Non-pigmented ciliary epithelial cell (primary cell): ENCODE measurements around the gene AGRP.

Source experiments
- DNase-seq: peaks from one replicate; pipeline ENCODE4 v3.0.0-alpha.2; 2010; ENCODE audit warnings: low read depth

The AGRP gene

GRCh38 chr16:67463059-67463458 is 20.3 kb downstream of the AGRP start:
- no peak for DNase-seq

- no peak for DNase-seq
These were observed 21.1 kb downstream of the AGRP start for GRCh38 chr16:67462279-67462655.

- DNase-seq, result no peak
These were observed 21.6 kb downstream of the AGRP start for GRCh38 chr16:67461600-67462278.

- DNase-seq, result no peak
These were observed 22.4 kb downstream of the AGRP start for GRCh38 chr16:67460961-67461360.

GRCh38 chr16:67460168-67460567 is 23.2 kb downstream of the AGRP start:
- DNase-seq, result no peak

- no peak for DNase-seq
These were observed 23.5 kb downstream of the AGRP start for GRCh38 chr16:67459861-67460150.

GRCh38 chr16:67459066-67459860 is 24.1 kb downstream of the AGRP start:
- DNase-seq, result no peak

GRCh38 chr16:67458121-67458641 is 25.2 kb downstream of the AGRP start:
- DNase-seq, result no peak

- DNase-seq, result no peak
These were observed 25.7 kb downstream of the AGRP start for GRCh38 chr16:67457611-67458010.

- DNase-seq, result no peak
These were observed 26.8 kb downstream of the AGRP start for GRCh38 chr16:67456391-67457081.

- DNase-seq, result no peak
These were observed 28.5 kb downstream of the AGRP start for GRCh38 chr16:67454852-67455251.

- no peak for DNase-seq
These were observed 29.2 kb downstream of the AGRP start for GRCh38 chr16:67454104-67454503.

- no peak for DNase-seq
These were observed 31.5 kb downstream of the AGRP start for GRCh38 chr16:67451704-67452435.

GRCh38 chr16:67451061-67451703 is 32.2 kb downstream of the AGRP start:
- no peak for DNase-seq

- DNase-seq, result no peak
These were observed 33.6 kb downstream of the AGRP start for GRCh38 chr16:67449739-67450138.

- no peak for DNase-seq
These were observed 34.0 kb downstream of the AGRP start for GRCh38 chr16:67449336-67449735.

GRCh38 chr16:67448580-67448979 is 34.8 kb downstream of the AGRP start:
- DNase-seq, result no peak

GRCh38 chr16:67447508-67448076 is 35.8 kb downstream of the AGRP start:
- no peak for DNase-seq

GRCh38 chr16:67446968-67447507 is 36.3 kb downstream of the AGRP start:
- DNase-seq, result no peak

- no peak for DNase-seq
These were observed 37.1 kb downstream of the AGRP start for GRCh38 chr16:67445913-67446907.
